ENCODE data around the gene CTRL.
"Not testable (repeated sequence)": the region's sequence is repeated elsewhere in the genome, so short reads cannot be mapped to it uniquely, and the experiment has no call there.

CTRL gene

DNA sequence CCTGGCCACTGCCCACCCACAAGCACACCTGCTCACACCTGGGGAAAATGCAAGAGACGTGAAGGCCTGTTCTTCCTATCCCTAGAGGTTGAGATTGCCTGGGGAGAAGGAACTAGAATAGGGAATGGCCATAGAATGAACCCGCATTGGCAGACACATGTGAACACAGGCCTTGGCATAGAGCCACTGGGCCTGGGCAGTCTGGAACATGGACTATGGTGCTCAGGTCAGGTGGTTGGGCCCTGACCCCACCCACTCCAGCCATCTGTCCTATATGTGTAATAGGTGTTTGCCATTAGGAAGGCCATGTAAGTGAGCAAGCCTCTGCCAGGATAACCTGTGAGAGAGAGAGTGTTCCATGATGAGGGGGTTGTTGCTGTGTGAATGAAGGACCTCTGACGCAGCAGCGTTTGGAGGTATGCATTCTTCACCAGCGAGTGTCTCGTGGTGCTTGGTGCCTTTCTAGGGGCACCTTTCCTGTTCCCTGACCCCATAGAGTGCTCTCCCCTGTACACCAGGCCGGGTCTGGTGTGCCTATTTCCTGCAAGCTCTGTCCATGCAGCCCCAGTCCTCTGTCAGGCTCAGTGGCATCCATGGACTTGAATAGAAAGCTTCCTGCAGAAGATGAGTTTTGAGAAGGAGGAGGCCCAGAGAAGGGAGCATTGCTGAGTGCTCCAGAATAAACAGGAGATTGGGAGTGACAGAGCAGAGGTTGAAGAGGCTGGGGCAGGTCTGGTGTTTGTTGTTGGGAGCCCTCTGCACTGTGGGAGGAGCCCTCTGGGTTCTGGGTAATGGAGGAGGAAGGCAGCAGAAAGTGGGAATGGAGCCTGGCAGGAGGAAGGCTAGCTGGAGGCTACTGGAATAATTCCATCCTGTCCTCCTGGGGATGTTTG lies 15.6 kb downstream of the CTRL start:
- TF ChIP-seq ZNF274 (IDR thresholded peaks at IDR 0.05; ENCODE audit: low read depth, low read length): no peak
- H3K4me3 ChIP-seq (ENCODE audit: low read length): no peak overlapping the region

DNA sequence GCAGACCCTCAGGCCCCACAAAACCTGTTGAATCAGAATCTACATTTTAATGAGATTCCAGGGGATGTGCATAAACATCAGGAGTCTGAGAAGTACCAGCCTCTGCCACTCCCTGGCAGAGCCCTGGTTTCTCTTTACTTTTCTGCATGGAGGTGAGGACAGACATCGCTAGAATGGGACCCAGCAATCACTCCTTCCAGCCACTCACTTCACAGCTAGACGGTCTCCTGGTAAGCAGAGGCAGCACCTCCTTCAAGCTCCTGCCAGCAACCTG lies 16.2 kb downstream of the CTRL start:
- H3K4me3 ChIP-seq (ENCODE audit: low read length): not testable (repeated sequence)

DNA sequence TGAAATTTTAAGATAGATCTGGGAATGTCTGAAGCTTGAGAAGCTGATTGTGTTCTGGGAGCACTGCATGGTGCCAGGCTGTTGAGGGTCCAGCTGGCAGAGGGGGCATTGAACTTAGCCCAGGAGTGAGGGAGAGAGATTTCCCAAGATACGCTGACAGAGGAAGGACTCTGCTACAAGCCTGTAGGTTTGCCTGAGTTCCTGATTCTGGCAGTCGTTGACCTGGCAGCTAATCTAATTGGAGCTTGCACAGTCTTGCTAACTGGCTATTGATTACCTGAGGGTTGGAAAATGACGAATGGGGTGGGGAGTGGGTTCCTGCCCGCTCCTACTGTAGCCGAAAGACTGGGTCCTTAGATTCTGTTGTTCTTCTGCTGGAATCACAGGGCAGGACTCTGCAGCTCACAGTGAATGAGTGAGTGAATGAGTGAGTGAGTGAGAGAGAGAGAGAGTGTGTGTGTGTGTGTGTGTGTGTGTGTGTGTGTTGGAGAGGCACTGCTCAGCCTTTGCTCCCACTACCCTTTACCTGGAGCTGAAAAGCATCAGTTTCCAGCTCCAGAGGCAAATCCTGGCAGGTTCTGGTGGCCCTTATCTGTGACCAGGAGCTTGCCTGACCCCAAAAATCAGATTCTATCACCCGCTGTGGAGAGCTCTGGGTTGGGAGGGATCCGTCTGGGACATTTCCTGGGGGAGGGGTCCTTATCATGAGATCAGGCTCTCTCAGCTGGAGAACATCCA lies 16.7 kb downstream of the CTRL start:
- no peak for TF ChIP-seq ZNF274 (IDR thresholded peaks at IDR 0.05; ENCODE audit: low read depth, low read length)
- H3K4me3 ChIP-seq (ENCODE audit: low read length): no peak overlapping the region

DNA sequence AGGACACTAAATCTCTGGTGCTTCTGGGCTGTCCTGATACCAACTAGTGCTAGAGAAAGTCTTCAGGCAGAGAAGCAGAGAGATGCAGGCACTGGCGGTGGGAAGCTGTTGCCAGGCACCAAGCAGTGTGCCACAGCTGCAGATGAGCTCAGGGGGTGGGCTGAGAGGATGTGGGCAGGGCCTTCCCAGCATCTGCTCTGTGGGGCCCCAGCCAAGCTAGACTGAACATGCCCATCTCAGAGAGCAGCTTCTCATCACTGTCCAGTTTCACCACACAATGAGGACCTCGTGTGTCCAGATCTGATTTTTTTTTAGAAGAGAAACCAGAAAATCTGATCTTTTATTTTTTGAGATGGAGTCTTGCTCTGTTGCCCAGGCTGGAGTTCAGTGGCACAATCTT lies 21.5 kb downstream of the CTRL start:
- H3K4me3 ChIP-seq (ENCODE audit: low read length): no peak overlapping the region
- TF ChIP-seq ZNF274 (IDR thresholded peaks at IDR 0.05; ENCODE audit: low read depth, low read length): no peak

DNA sequence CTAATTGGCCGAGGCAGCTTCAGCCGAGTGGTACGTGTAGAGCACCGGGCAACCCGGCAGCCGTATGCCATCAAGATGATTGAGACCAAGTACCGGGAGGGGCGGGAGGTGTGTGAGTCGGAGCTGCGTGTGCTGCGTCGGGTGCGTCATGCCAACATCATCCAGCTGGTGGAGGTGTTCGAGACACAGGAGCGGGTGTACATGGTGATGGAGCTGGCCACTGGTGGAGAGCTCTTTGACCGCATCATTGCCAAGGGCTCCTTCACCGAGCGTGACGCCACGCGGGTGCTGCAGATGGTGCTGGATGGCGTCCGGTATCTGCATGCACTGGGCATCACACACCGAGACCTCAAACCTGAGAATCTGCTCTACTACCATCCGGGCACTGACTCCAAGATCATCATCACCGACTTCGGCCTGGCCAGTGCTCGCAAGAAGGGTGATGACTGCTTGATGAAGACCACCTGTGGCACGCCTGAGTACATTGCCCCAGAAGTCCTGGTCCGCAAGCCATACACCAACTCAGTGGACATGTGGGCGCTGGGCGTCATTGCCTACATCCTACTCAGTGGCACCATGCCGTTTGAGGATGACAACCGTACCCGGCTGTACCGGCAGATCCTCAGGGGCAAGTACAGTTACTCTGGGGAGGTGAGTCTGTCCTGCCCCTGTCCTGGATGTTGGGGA lies 22.5 kb downstream of the CTRL start:
- no peak overlapping the region for H3K4me3 ChIP-seq (ENCODE audit: low read length)
- TF ChIP-seq ZNF274 (IDR thresholded peaks at IDR 0.05; ENCODE audit: low read depth, low read length): no peak

DNA sequence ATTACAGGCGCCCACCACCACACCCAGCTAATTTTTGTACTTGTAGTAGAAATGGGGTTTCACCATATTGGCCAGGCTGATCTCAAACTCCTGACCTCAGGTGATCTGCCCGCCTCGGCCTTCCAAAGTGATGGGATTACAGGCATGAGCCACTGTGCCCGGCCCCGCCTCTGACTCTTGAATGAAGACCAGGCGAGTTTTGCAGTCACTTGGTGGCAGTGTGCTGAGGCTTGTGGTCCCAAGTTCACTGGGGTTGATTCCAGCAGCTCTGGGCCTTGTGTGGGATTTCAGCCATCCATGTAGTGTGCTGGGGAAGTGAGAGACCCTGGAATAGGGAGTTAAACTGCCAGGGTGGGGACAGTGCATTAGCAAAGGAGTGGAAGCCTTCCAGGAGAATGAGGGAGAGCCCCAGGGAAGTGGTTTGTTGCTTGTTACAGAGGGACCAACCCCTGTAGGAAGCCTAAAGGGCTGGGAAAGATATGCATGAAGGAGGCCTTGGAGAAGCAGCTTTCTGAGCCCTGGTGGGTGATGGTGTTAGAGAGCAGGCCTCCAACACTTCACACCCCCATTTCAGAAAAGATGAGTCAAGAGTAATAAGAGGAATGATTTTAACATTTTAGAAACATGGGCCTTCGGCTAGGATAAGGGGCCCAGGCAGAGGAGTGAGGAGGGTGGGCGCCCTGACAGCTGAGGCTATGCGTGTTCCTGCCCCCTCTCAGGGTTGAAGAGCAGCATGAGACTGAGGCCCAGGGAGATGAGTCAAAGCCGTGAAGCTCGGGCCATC lies 24.1 kb downstream of the CTRL start:
- TF ChIP-seq ZNF274 (IDR thresholded peaks at IDR 0.05; ENCODE audit: low read depth, low read length): no peak

DNA sequence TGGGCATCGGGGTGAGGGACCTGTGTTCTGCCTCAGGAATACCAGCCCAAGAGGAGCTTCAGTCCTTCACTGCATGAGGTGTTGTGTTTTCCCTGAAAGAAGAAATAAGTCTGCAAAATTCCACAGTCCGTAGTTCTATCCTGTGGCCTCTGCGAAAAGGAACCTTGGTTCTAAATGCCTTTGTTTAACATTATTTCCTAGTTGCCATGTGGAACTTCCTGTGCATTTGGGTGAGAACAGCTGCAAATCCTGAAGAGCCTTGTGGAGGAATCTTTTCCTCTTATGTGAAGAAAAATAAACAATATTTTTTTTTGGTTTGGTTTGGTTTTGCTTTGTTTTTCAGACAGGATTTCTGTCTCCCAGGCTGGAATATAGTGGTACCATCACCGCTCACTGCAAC lies 28.8 kb downstream of the CTRL start:
- no peak overlapping the region for H3K4me3 ChIP-seq (ENCODE audit: low read length)
- TF ChIP-seq ZNF274 (IDR thresholded peaks at IDR 0.05; ENCODE audit: low read depth, low read length): no peak

More for the DNA sequence above, 24.1 kb downstream of the CTRL start:
- no peak overlapping the region for H3K4me3 ChIP-seq (ENCODE audit: low read length)

DNA sequence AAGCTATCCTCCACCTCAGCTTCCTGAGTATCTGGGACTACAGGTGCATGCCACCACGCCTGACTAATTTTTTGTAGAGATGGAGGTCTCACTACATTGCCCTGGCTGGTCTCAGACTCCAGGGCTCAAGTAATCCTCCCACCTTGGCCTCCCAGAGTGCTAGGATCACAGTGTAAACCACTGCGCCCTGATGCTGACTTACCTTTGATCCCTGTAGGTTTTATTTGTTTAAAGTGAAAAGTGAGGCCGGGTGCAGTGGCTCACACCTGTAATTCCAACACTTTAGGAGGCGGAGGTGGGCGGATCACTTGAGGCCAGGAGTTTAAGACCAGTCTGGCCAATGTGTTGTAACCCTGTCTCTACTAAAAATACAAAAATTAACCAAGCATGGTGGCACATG lies 29.9 kb downstream of the CTRL start:
- H3K4me3 ChIP-seq (ENCODE audit: low read length): no peak overlapping the region
- TF ChIP-seq ZNF274 (IDR thresholded peaks at IDR 0.05; ENCODE audit: low read depth, low read length): no peak

DNA sequence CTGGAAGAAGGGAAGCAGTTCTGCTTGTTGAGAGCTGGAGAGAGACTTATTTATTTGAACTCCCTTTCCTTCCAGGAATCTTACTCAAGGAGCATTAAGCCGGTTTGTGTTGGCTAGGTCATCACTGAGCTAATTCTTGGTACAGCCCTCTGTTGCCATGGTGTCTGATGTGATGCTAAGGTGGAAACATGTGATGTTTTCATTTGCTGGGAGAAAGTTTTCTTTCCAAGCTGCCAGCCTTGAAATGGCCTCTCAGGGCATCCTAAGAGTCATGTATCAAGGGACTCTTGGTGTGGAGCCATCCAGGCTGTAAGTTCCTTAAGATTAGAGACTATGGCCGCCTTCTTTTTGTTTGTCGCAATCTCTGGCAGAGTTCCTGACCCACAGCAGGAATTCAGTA lies 34.4 kb downstream of the CTRL start:
- TF ChIP-seq ZNF274 (IDR thresholded peaks at IDR 0.05; ENCODE audit: low read depth, low read length): no peak
- no peak overlapping the region for H3K4me3 ChIP-seq (ENCODE audit: low read length)

DNA sequence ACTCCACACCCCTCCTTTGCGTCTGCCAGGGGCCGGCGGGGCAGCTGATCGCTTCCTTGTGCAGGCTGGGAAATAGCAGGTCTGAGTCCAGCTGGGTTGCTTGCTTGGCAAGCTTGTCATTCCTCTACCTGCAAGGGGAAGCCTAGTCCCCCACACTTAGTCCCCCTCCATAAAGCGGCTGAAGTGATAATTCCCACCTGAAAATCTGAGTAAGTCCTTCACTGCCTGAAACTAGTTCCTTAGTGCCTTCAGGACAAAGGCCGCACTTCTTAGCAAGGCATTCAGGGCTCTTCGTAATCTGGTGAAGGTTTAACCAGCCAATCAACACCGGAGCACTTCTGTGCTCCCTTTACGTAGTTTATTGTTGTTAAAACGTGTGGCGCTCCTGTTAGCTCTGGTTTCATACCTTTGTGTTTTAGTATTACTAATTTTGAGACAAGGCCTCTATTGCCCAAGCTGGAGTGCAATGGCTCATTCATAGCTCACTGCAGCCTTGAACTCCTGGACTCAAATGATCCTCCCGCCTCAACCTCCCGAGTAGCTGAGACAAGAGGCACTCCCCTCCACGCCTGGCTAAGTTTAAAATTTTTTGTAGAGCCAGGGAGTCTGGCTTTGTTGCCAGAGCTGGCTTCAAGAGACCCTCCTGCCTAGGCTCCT lies 37.8 kb downstream of the CTRL start:
- H3K4me3 ChIP-seq (ENCODE audit: low read length): peak overlapping the region; percentile 92
- no peak for TF ChIP-seq ZNF274 (IDR thresholded peaks at IDR 0.05; ENCODE audit: low read depth, low read length)

DNA sequence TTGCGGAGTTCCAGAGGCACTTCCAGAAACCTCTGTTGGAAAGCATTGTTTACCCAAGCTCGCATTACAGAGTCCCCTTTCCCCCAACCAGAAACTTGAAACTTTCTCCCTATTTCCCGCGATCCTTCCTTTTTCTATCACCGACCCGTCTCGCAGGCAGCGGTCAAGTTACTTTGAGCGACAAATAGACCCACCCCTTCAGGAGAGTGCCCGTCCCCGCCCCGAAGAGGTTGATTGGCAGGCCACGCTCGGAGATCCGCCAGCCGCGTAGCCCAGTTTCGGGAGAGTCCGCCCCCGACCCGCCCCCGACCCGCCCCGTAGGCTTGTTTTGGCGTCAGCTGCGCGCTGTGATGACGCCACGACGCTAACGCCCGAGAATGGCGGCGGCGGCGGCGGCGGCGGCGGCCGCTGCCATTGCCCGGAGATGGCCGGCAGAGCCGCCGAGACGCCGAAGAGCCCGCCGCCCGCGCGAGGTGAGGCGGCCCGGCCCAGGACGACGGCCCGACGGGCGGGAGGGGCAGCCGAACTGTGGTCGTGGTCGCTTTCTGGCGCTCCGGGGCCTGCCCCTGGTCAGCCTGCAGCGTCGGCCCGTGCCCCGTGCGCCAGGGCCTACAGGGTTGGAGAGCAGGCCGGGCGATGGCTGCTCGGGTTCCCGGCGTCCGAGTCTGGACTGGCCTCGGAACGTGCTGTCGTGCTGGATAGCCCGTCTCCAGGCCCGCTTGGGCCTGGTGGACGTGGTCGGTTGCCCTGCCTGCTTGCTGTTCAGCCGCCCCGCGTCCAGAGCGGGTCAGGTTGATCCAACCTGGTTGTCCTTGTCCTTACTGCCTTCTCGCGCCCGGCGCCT lies 38.5 kb downstream of the CTRL start, which contains the start of gene PSKH1:
Gene PSKH1 (plus strand): TSS at position 356 of the 844 bp plus-strand sequence. CDS start 15,496 bp downstream, outside the sequence.
- no peak for TF ChIP-seq ZNF274 (IDR thresholded peaks at IDR 0.05; ENCODE audit: low read depth, low read length)
- H3K4me3 ChIP-seq (ENCODE audit: low read length): peak within 1 kb of the TSS; percentile 92

DNA sequence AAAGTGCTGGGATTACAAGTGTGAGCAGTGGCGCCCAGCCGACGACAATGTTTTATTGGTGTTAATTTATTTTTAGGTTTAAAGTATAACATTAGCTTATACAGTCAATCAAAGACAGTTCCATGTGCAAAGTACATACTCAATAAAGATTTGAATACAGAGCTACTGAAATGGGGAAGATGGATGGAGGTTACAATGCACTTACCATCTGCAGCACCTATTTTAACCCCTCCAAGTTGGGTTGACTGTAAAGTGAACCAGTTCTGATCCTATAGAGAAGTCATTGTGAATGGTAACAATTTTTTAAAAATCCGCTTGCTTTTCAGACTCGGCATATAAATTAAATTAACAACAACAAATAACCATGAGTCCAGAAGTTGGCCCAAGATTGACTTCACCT lies 39.3 kb downstream of the CTRL start:
- H3K4me3 ChIP-seq (ENCODE audit: low read length): peak overlapping the region; percentile 81; the same call in 1 of the 2 replicates
- TF ChIP-seq ZNF274 (IDR thresholded peaks at IDR 0.05; ENCODE audit: low read depth, low read length): no peak

DNA sequence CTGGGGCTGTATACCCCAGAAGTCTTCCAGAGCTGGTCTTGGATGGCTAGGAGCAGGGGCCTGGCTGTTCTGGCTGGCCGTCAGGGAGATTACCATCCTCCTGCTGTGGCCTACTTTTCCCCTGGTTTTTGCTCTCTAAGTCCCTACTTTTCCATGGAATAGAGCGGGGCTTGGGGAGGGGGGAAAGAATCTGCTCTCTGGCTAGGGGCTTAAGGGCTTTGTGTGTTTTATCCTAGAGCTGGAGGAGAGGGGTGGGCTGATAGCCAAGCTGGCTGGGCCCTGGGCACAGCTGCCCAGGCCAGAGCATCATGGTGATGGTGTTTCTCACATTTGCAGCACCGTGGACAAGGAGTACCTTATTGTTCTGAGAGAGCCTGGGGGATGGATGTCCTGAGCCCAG lies 43.3 kb downstream of the CTRL start:
- no peak for TF ChIP-seq ZNF274 (IDR thresholded peaks at IDR 0.05; ENCODE audit: low read depth, low read length)
- no peak overlapping the region for H3K4me3 ChIP-seq (ENCODE audit: low read length)
